Kidney tubule cell (primary cell): ENCODE measurements around the gene CFAP54.
"Not testable (repeated sequence)": the region's sequence is repeated elsewhere in the genome, so short reads cannot be mapped to it uniquely, and the experiment has no call there.

Source experiments
- DNase-seq: peaks from one replicate; pipeline ENCODE4 v3.0.0-alpha.2; 2018; ENCODE audit warnings: low spot score

The CFAP54 gene

GRCh38 chr12:96516472-96517430 is 27.4 kb downstream of the CFAP54 start:
- peak; percentile 79 for DNase-seq

DNA sequence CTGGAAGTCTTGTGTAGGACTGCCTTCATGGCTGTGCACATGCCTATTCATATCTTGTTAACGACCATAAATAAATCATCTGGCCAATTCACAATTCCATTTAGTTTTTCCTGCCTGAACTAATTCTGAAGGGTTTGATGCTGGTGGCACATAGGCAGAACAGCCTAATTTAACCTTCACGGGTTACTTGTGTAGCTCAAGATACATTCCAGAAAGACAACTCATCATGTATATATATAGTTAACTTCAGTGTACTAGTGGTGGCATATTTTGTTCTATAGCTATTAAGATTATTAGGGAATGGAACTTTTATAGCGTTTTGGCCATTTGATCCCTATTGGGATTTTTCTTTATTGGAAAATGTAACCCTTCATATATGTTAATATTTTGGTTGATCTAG is 31.4 kb downstream of the CFAP54 start:
- DNase-seq = peak; percentile 11

- DNase-seq = no peak
These were observed 32.7 kb downstream of the CFAP54 start for GRCh38 chr12:96521895-96522682.

DNA sequence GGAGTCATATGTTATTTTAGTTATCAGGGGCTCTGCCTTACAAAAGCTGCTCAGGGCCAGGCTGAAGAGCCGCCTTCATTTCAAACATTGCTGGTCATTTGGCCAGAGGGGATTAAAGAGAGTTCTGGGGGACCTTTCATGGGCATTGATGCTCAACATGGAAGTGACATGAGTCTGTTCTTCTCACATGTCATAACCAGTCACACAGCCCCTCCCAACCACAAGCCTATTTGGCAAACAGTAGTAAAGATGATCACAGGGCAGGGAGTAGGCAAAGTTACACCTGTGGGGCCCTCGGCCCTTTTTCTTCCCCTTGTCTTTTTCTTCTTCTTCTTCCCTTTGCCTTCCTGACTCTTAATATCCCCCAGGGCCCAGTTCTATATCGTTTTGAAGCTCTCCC is 33.3 kb downstream of the CFAP54 start:
- no peak for DNase-seq

DNA sequence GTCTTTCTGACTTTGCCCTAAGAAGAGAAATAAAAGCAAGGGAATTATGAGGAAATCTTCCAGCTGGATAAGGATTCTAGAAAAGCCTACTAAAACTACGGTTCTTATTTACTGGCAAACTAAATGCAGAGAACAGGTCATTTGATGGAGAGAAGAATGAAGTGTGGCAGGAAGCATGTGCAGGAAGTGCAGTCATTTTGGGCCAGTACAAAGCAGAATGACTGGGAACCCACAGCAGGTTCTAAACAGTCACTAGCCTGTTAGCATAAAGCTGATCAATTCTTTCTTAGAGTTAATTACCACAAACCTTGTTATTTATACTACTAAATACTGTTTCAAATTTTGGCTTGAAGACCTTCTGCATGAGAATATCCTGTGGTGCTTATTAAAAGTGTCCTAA is 36.7 kb downstream of the CFAP54 start:
- no peak for DNase-seq

GRCh38 chr12:96529912-96530311 is 40.5 kb downstream of the CFAP54 start:
- DNase-seq = no peak

- DNase-seq = no peak
These were observed 45.0 kb downstream of the CFAP54 start for GRCh38 chr12:96534339-96534738.

- no peak for DNase-seq
These were observed 59.0 kb downstream of the CFAP54 start for GRCh38 chr12:96548384-96548783.

DNA sequence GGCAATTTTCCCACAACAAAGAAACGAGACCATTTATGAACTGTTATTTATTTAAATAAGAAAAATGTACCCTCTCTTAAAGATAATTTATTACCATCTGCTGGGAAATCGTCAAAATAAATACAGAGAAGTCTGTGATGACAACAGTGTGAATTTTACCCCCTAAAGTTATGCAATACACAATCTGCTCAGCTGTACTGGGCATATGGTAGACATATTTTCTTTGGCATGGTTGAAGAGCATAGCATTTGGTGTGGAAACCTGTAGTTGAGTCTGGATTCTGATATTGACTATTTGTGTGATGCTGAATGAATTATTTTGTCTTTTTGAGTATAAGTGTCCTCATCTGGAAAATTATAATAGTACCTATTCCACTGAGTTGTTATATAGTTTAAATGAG is 60.0 kb downstream of the CFAP54 start:
- DNase-seq = no peak

DNA sequence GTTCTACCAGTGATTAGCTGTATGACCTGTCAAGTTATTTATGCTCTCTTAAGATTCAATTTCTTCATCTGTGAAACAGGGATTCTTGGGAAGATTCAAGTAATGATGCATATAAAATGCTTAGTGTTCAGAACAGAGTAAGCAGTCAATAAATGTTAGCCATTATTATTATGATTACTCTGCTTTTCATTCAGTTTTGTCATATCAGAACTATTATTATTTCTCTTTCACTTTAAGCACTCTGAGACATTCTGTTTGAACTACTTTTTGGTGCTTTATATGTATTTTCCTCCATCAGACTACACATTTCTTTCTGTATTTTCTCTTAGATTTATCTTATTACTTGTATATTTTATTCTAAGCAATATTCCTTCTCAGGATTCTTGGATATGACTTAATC is 81.2 kb downstream of the CFAP54 start:
- DNase-seq = no peak

GRCh38 chr12:96571101-96571862 is 81.9 kb downstream of the CFAP54 start:
- no peak for DNase-seq

- peak; percentile 70 for DNase-seq
These were observed 89.2 kb downstream of the CFAP54 start for GRCh38 chr12:96578526-96579125.

- peak; percentile 21 for DNase-seq
These were observed 96.6 kb downstream of the CFAP54 start for GRCh38 chr12:96585977-96586376.

DNA sequence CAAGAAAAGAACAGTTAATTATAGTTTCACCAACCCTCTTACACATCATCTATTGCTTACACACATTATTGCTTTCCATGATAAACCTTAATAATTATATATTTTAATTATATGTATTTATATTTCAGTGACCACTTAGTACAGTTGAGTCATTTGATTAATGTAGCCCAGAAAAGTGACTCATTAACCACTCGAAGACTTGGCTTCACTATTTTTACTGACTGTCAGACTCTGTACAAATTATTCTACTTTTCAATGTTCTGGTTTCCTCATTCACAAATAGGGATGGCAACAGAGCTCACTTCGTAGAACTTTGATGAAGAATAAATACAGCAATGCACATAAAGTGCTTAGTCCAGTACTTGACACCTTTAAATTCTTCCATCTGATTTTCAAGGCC is 98.3 kb downstream of the CFAP54 start:
- DNase-seq = no peak

DNA sequence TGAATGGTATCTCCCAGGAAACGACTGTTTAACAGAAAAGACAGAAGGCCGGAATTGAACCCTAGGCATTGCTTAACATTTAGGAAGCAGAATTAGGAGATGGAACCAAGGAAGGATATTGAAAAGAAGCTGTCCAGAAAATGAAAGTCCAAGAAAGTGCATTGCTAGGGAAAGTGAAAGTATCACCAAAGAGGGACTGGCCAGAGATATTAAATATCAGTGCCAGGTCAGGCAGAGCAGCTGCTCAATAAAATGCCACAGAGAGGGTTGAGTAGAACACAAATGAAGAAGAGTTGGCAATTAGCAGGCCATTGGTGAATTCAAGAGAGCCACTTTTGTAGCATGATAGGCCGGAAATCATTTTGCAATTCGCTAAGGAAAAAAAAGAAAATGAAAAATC is 101.6 kb downstream of the CFAP54 start:
- DNase-seq = no peak

DNA sequence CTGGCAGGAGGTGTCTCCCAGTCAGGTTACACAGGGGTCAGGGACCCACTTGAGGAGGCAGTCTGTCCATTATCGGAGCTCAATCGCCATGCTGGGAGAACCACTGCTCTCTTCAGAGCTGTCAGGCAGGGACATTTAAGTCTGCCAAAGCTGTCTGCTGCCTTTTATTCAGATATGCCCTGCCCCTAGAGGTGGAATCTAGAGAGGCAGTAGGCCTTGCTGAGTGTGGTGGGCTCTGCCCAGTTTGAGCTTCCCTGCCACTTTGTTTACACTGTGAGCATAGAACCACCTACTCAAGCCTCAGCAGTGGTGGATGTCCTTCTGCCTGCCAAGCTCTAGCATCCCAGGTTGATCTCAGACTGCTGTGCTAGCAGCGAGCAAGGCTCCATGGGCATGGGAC is 115.0 kb downstream of the CFAP54 start:
- DNase-seq = not testable (repeated sequence)

DNA sequence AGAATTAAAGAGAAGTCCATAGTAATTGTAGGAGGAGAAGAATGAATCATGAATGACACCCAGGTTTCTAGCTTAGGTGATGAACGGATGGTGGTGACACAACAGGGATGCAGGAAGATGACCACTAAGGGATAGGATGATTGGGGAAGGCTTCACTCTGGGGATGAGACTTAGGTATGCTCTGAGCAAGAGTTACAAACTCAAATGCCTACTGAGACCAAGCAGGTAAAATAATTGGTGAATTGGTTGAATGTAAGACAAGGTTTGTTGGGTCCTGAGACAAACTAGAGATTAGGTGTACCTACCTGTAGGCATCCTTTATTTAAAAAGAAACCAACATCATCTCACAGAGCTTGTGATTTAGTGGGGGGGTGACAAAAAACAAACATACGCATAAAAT is 116.3 kb downstream of the CFAP54 start:
- DNase-seq = no peak

DNA sequence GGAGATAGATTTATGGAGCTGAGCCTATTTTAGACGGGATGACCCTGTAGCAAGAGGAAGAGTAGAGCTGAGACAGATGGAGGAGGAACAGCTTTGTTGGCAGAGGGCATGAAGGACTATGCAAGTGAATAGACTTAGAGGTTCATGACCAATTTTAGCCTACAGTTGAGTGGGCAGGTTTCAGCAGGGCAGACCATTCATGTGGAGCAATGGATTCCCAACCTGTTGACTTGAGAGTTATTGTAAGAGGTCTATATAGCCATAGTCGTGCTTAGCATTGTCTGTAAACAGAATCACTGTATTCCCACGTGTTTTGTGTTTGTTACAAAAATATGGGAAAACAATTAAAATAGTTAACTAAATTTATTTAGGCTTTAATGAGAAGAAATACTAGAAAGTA is 116.8 kb downstream of the CFAP54 start:
- DNase-seq = no peak

- DNase-seq = peak; percentile 36
These were observed 117.3 kb downstream of the CFAP54 start for GRCh38 chr12:96606644-96607043.

DNA sequence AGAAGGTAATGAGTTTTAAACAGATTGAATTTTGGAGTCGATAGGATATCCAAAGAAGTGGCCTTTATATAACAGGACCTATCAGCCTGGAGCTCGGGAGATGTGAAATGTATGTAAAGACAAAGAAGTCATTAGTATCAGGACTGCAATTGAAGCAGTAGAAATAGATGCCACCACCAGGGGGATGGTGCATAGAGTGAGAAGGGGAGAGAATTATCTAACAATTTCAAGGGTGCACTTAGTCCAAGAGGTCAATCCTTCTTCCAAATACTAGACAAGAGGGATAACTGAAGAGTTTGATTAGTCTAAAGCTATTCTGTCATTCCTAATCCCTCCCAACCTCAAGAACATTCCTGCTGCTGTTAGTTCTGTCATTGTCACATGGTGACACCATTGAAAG is 127.8 kb downstream of the CFAP54 start:
- DNase-seq = no peak

DNA sequence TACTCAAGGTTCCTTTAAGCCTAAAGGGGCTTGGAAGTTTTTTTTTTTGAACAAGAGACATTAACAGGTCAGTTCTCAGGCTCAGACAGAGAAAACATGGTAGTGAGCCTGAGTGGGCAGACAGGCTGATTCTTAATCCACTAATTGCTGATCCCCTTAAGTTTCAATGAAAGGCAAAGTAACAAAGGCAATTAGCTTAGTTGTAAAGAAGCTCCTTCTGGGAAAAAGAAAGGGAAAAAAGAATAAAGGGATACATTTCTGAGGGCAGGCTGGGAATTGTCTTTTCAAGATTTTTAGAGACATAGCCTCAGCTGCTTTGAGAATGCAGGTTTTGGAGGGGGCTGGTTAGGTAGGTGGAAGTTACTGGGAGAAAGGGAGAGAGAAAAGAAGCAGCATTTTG is 133.8 kb downstream of the CFAP54 start:
- DNase-seq = no peak

GRCh38 chr12:96623656-96624217 is 134.4 kb downstream of the CFAP54 start:
- DNase-seq = no peak
